GM12892 (cell line): ENCODE measurements around the gene AIDA.

Source experiments
- POLR2A ChIP-seq: IDR thresholded peaks from 2 replicates; pipeline ENCODE4 v1.6.1; 2011; ENCODE audit warnings: low read depth, low read length, control low read depth
- POLR2AphosphoS5 ChIP-seq: IDR thresholded peaks from 2 replicates; pipeline ENCODE4 v1.6.1; 2011; ENCODE audit warnings: low read depth, low read length, control low read depth

DNA sequence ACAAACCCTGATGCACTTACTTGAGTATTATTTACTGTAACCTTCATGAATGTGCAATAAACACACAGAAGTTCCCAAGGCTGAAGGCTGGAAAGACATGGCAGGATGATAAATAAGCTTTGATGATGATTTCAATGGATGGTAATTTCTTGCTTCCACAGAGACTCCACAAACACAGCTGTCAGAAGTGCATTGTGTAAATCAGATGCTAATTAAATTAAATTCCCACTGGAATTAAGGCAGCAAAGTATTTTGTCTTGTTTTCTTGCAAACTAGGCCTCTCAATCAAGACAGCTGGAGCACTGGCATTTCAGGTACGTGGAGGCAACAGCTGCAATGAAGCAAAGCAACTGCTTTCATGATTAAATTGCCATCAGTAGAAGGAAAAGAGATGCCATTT is 48.8 kb upstream of the AIDA start:
- no peak for TF ChIP-seq POLR2A
- TF ChIP-seq POLR2AphosphoS5, result no peak
